ENCODE data around the gene GAP43.
A peak's percentile ranks its signal among the peaks of the same experiment; 100 is the strongest.

The GAP43 gene

DNA sequence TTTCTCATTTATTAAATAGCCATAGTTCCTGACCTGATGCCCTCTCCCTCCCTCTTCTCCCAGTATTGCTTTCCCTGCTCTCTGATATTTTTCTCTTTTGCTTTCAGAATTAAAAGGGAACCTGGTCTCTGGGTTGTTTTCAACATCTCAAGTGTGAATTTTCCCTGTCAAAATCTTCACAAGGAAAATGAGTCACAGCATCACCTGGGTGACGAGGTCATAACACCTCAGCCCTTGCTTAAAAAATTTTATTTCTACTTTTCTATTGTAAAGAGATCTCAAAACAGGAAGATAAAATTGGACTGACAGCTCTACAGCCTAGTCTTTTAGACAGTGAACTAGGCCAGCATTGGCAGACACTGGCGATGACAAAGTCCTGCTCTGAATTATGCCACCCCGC is 40.1 kb downstream of the GAP43 start:
- no peak for DNase-seq

DNA sequence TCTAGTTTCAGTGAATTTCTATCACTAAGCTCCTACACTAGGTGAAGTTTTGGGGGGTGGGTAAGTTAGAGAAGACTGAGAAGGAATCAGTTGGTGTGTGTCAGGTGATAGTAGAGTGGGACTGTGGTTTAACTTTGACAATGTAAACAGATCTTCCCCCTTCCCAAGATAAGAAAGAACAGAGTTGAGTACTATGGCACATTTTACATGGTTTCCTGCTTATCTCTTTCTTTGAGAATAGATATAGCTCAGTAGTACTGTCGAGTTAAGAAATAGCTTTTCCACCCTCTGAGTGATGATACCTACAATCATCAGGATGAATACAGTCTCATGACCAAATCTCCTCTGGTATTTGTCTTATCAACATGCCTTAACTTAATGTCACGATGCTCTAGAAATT is 42.8 kb downstream of the GAP43 start:
- DNase-seq, result no peak

DNA sequence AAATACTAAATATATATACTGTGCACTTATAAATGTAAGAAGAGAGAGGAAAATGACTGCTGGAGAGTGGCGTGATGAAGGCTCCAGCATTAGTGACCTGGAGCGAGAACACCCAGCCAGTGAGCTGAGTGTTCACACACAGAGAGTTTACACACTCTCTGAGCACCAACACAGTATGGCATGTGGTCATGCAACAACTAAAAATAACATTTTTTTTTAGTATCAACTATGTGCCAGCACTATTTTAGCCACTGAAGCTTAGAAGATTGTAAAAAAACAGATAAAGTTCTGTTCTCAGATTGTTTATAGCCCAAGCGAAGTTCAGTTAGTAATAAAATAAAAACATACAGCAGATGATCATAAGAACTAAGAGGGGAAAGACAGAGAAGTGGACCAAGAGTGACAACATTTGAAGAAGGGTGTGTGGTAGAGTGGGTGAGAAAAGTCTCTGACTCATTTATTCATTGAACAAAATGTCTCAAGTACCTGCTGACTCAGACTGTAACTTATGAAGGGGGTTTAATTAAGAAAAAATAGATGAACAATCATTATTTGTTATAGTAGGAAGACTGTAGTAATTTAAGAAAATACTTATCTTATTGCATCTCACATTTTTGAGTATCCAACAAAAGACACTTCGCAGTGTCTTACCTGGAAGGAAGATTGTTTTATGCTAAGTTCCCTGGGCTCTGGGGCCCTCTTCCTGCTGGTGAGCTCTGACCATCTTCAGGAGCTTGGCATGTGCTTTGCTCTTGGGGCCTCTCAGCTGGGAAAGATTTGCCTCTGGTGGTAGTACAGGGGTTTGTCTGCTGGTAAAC is 43.8 kb downstream of the GAP43 start:
- no peak for DNase-seq

DNA sequence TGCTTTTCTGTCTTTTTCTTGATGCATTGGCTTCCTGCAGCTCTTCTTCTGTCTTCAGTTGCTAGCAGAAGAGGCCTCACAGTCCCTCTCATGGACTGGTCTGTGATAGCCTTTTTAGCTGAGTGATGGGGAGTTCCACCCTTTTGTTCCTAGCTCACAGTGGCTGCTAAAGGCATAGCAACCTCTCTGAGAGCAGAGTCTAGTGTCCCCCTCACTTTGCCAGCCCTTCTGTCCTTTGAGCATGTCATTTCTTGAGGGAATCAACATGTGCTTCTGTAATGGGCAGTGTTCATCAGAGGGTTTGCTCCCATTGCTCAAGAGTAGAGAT is 44.4 kb downstream of the GAP43 start:
- DNase-seq, result no peak

DNA sequence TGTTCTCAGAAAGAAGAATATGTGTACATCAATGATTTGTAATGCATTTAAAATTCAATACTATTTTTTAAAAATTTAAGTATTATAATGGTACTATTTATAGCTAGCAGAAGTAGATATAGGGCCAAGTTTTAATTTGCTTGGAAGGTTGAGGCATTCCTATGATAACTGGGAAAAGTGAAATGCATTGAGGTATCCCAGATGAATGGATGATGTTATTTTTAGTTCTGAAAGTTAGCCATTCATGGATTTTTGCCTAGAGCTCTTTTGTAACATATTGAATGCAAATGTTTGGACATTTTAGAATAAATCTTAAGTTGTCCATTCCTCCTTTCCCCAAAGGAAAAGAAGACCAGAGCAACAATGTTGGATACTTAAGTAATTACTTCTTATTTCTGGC is 47.6 kb downstream of the GAP43 start:
- no peak for DNase-seq

DNA sequence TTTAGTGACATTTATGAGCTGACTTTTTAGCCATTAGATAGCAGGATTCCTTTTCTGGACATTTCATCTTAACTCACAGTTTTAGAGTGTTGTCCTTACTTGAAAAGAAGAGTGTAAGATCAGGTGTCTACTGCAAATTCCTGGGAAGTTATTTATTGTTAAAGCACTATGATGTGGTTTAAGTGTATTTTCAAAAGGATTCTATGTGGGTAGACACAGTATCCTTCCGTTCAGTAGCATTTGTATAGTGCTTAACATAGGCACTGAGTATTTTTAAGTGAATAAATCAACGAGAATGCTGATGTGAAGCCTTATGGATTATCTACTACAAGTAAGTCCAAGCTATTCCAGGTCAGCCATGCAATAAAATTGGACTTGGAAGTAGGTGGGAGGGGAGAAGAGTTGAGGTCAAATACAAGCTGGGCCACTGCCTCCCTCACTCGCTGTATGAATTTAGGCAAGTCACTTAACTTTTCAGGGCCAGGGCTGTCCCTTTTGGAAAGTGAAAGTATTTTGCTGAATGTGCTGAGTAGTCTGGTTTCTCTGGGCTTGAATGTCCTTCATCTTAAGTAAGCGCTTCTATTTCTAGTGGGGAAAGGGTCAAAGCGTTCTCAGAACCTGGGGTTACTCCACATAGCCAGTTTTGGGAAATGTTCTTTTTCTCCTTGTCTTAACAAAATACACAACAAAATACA is 48.6 kb downstream of the GAP43 start:
- DNase-seq, result no peak

DNA sequence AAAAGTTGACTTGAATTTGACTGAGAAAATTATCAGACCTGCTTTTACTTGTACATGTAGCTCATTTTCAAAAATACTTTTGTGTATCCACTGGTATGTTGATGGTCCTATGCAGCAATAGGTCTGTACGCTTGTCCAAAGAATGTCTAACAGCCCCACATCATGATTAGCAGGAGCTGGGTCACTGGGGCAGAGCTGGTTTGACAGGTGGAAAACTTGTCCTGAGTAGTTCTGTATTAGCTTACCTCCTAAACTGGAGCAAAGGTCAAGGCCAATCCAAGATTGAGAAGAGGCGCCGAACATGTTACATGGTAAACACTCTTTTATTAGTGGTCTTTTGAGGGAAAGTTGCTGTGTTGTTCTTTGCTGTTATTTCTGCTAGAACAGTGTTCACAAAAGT is 50.6 kb downstream of the GAP43 start:
- no peak for DNase-seq

DNA sequence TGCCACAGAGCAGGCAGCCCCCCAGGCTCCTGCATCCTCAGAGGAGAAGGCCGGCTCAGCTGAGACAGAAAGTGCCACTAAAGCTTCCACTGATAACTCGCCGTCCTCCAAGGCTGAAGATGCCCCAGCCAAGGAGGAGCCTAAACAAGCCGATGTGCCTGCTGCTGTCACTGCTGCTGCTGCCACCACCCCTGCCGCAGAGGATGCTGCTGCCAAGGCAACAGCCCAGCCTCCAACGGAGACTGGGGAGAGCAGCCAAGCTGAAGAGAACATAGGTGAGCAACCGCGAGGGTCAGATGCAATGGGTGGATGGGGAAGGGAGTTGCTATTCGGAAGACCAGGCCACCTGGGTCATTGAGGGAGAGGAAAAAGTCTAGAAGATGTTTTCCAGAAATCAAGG is 53.0 kb downstream of the GAP43 start:
- DNase-seq, result no peak

DNA sequence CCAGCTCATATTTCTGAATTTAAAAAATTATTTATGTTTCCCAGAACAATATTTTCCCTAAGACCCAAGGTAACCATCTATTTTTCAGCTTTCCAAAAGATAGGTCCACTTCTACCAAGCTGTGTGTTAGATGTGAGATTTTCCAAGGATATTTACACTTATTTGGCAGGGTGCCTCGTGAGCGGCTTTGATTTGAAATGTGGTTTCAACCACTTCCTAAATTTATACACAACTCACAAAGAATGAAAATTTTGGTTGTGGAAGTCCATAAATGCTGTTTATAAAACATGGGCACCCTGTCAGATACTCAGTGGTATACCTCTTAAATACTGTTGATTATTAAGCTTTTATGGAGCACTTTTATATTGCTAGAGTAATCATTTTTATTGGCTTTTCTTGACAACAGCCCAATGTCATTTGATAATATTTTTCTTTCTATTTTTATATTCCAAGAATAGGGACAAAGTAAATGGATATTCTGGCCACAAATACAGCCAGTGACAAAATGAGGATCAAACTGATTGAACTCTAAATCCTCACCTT is 57.6 kb downstream of the GAP43 start:
- no peak for DNase-seq

DNA sequence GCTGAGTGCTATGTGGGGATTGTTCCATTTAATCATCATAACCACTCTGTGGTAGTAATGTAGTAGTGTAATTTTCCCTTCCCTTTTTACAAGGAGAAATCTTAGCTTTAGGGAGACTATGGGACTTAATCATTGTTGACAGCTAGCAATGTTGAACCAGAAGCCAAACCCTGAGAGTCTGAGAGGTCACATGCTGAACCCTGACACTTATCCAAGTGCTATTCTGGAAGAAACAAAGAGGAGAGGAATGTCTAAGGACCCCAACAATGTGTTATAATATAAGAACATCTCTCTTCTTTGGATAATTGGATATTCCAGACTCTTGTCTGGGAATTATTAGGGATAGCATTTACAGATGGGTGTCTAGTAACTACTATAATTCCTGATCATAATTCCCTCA is 58.4 kb downstream of the GAP43 start:
- no peak for DNase-seq

DNA sequence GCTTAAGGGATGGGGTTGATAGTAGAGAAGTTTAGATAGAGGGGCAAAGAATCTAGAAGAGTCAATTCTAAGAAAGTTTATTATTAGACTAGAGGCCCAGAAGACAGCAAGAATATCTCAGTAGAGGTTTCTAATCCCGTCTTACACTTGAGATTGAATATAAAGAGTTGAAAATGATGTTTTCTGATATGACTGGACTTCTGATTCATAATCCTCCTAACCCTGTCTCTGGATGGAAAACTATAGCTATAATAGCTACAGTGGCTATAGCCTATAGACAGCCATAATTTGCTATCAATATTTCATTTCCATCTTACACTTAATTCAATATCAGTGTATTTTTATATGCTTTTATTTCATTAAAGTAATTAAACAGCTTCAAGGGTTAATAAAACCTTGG is 60.0 kb downstream of the GAP43 start:
- DNase-seq, result no peak

DNA sequence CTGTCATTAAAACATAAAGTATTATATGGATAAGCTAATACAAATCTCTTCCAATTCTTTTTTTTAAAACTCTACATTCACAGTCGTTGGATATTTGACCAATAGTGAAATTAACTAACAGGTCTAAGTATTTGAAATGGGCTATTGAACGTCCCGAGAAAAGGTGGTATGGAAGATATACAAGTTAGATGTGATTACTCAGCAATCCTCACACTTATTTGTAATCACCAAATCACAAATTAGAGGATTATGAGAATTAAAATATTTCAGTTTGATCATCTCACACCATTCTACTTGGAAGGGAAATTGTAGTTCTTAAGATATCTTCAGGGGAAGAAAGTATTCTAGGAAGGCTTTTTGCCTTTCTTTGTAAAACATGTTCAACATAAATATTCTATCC is 60.5 kb downstream of the GAP43 start:
- no peak for DNase-seq

DNA sequence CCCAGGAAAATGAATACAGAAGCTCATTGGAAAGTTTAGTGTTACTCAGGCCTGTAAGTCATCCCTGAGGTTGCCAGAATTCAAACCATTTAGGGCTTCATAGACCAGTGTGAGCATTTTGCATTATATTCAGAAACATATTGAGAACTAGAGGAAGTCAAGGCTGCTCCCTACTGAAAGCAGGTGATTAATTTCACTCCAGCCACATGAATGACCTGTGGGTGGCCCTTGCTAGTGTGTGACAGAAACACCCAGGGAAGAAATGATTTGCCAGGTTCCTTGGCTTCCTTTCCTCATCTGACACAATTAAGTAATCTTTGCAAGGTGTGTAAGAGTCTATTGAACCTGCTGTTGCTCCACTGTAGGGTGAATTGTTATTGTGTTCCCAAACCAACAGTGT is 61.8 kb downstream of the GAP43 start:
- DNase-seq, result no peak

DNA sequence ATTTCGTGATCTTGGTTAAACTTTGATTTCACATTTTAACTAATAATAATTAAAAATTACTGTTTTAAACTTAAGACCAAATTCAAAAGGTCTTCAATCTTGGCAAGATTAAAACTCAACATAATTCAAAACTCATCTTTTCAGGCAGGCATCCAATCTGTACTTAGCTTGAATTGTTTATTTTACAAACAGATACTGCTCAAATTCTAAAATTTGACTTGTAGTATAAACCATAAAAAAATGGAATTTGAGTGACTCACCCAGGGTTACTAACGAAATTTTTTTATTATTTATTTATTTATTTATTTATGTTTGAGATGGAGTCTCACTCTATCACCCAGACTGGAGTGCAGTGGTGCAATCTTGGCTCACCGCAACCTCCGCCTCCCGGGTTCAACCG is 64.4 kb downstream of the GAP43 start:
- DNase-seq, result no peak

DNA sequence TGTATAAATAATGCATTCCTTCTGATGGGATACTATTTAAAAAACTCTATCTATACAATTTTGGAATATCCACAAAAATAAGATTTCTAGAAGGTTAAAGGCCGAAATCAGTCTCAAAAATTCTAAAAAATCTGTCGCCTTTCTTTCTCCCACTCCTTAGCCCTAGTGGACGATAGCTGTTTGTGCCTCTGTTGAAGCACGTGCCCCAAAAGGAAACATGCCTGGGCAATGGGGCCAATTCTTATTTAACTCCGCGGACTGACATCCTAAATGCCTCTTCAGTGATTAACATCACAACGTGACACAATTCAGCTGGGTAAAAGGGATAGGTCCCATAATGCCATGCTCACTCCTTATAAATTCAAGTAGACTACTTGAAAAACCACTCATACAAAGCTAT is 65.1 kb downstream of the GAP43 start:
- no peak for DNase-seq

DNA sequence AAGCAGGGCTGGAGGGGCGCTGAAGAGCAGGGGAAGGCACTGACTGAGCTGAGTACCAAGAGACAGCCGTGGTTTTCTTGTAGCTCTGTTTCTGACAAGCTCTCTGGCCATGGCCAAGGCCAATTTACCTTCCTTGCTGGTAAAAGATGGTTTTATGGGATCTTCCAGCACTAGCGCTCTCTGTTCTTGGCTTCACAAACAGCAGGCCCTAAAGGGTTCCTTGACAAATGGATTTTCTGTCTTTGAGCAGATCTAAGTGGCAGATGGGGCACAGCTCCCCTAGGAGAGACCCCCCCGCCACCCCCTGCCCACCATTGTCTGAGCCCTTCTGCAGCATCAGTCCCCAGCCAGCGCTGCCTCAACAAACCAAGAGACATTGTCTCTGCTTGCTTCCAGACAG is 66.6 kb downstream of the GAP43 start:
- DNase-seq, result peak; percentile 71

DNA sequence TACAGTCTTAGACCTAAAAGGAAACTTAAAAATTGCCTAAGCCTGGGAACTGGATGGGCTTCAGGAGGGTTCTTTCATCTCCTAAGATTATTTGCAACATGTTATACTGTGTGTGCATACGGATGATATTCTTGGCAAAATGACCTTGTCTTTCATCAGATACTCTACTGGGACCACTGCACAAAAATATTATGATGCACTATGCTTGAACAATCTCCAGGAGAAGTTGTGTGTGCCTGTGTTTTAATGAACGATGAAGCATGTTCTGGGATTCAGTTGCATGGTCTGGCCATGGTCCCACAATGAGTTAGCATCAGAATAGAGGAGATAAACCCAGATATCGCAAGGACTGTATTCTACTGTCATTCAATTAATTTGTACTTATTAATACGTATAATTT is 68.7 kb downstream of the GAP43 start:
- DNase-seq, result no peak

DNA sequence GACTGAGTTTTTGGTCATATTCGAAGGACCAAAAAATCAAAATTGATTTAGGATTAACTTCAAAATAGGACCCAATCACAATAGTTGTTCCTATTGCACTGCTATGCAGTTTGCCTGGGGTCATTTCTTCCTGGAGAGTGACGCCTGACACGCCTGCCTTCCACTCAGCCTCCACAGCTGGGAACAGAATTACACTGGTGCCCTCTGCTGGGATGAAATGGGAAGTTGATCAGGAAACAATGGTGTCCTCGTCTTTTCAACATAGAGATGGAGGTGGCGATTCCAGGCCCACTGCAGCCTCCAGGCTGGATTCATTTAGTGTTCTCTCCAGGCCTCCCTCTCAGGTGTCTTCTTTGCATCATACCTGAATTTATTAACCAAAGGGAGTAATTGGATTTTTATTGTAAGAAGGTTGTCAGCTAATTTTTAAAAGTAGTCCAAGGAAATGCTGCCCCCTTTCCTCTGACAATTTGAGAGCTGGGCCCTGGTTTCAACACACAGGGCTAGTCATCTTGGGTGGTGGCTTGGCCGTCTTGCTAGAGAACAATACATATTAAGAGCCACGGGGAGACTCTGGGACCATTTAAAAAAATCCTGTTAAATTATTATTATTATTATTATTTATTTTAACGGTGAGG is 69.7 kb downstream of the GAP43 start:
- peak; percentile 82 for DNase-seq

DNA sequence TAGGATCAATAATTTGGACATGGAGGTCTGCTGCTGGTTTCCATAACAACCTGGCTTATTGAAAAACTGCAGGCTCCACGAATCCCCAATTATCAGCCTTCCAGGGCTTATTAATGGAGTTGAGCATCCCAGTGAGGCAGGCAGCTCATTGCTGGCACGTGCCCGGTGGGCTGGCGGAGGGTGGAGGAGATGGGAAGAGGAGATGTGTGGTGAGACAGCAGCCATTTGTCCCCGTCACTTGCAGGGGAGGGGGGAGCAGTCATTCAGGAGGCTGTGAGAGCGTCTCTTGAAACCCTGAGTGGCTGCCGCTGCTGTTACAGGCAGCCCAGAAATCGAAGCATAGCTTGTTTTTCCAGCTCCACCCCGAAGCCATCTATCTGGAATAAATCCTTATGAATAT is 70.6 kb downstream of the GAP43 start:
- DNase-seq, result no peak

DNA sequence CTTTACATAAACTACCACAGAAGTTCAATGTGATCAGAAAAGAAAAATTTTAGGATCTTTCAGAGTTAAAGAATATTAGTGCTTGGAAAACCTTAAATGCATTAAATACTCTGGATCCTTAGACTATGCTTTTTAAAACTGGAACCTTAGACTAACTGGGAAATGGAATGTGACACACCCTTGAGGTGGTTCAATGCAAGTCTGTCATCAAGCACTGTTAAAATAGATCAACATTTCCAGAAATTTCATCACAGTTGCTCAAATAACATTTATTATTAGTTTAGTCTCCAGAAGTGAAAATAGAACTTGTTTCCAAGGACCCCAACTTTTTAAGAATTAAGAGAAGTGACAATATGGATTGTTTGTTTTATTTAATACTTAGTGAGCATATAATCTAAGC is 71.8 kb downstream of the GAP43 start:
- DNase-seq, result no peak

DNA sequence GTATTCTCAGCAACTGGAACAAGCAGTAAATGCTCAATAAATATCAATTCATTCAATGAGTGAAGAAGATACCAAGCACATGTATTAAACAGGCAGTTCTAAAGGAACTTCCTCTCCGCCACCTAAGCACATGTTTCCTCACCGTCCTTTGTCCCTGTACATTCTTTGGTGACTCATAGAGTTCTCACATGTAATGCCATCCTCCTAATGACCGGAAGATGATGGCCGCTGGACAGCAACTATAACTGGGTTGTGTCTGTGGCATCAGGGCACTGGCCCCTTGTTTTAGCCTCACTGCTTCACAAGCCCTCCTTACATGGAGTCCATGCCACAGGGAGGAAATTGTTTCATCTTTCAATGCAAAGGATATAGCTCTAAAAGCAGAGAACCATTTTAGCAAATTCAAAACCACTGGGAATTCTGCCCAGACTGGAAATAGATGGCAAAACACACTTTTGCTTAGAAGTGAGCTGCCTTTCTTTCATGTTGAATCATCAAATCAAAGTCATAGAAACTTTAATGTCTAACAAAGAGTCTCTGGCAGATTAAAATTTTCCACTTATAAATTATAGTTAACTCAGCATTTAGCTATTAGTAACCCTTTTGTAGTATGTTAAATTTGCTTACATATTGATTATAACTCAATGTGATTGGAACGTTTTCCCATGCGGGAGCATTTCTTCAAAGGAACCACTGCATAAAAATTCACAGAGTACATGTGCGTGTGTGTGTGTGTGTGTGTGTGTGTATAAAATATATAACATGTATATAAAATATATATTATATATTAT is 74.1 kb downstream of the GAP43 start:
- no peak for DNase-seq

DNA sequence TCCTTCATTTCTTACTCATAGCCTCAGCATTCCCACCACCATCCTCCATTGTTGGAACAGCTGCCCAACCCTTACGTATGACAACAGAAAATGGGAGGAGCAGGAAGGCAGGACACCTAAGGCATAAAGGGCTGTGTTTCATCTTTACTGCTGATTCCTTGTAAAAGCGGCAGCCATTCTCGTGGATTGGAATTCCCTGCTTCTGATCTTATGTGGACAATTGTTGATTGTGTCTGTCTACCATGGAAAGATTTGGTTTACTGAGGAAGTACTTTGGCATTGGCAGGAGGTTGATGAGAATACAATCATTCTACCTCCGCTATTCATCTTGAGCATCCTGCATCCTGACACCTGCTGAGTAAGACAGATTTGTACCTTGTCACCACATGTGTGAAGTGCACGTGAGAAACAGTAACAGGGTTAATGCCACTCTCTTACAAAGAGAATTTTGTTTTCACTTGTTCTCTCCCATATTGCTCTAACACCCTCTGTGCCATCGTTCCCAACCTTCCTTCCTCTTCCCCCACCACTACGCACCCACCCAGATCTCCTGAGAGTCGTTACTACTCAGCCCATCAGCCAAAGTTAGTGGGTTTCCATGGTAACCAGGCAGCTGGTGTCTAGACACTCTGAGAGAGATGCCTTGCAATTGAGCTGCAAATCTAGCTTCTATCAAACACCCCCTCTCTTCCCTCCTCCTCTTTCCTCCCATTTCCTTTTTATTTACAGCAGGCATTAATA is 75.7 kb downstream of the GAP43 start:
- DNase-seq, result peak; percentile 89

DNA sequence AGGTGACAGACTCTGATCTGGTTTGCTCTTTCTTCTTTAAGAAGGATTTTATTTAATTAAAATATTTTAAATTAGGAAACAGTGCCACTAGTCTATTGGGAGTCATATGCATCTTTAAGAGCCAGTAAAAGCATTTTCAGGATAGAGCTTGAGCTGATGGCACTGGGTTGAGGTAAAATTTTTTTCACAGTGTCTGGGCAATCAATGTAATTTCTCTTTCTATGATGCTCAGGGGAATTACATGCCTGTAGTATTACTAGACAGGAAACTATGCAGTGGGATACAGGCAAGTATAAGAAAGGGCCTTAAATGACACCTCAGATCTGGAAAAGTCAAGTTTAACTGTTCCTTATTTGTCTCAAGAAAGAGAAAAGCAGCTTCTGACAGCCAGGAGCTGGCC is 76.4 kb downstream of the GAP43 start:
- no peak for DNase-seq

All from NCI-H2171 (cell line).